MCF 10A (cell line): ENCODE measurements around the gene PARM1. TPM values are rescaled to one million over a fixed set of nuclear protein-coding genes. Genes with fewer than 3 reads are reported as not detected.

Experiments used
- BruUV-seq: library from RNA; stranded (reverse); fragments of 400-500 nt; replicated peaks from 2 replicates; lab custom pipeline; 2021; lab: Mats Ljungman, UMichigan
- CTCF ChIA-PET: fragments of 300-600 bp; sonication (Branson Sonifier 250); formaldehyde crosslinking; extraction: SDS; loops from one replicate; lab custom pipeline; 2021; ENCODE audit warnings: antibody characterized with exemption, inconsistent platforms; lab: Yijun Ruan, JAX
- POLR2A ChIA-PET: fragments of 300-600, 350-650 bp; sonication (Branson Sonifier 250); formaldehyde crosslinking; extraction: SDS; loops from one replicate; lab custom pipeline; 2020; ENCODE audit warnings: antibody characterized with exemption, inconsistent platforms; lab: Yijun Ruan, JAX
- DNase-seq: peaks from one replicate; pipeline ENCODE4 v3.0.0-alpha.2; 2018; ENCODE audit not compliant: unreplicated experiment
- H3K27ac Mint-ChIP-seq: one replicate; pipeline ENCODE4 v1.8.0; 2022; ENCODE audit warnings: mild to moderate bottlenecking, low read depth, mixed read lengths; ENCODE audit not compliant: unreplicated experiment
- H3K27me3 Mint-ChIP-seq: one replicate; pipeline ENCODE4 v1.8.0; 2022; ENCODE audit warnings: mixed read lengths; ENCODE audit not compliant: insufficient read depth, unreplicated experiment
- H3K36me3 Mint-ChIP-seq: one replicate; pipeline ENCODE4 v1.8.0; 2022; ENCODE audit warnings: mild to moderate bottlenecking, moderate library complexity, mixed read lengths; ENCODE audit not compliant: insufficient read depth, unreplicated experiment
- H3K4me1 Mint-ChIP-seq: one replicate; pipeline ENCODE4 v1.8.0; 2022; ENCODE audit warnings: mixed read lengths; ENCODE audit not compliant: insufficient read depth, unreplicated experiment
- H3K4me3 Mint-ChIP-seq: one replicate; pipeline ENCODE4 v1.8.0; 2022; ENCODE audit warnings: mild to moderate bottlenecking, moderate library complexity, mixed read lengths; ENCODE audit not compliant: unreplicated experiment
- H3K9me3 Mint-ChIP-seq: one replicate; pipeline ENCODE4 v1.8.0; 2022; ENCODE audit warnings: mixed read lengths; ENCODE audit not compliant: unreplicated experiment
- intact Hi-C: fragments of 100-400 bp; cut with micrococcal nuclease; formaldehyde crosslinking; loops from 2 replicates; pipeline ENCODE4 v1.14.1; 2022
- total RNA-seq: library from RNA; stranded (reverse); gene quantifications from 2 replicates; pipeline ENCODE4 v1.2.3, GENCODE V29; 2022
- TF ChIP-seq, protein P1 (sequence below): fragments of 200-600 bp; IDR thresholded peaks from one replicate; pipeline ENCODE4 v1.8.0; 2022; ENCODE audit warnings: antibody characterized with exemption, mild to moderate bottlenecking; ENCODE audit not compliant: unreplicated experiment

Gene PARM1
- total RNA-seq, 1 experiment from 2014 or later: 0.58 TPM

DNA sequence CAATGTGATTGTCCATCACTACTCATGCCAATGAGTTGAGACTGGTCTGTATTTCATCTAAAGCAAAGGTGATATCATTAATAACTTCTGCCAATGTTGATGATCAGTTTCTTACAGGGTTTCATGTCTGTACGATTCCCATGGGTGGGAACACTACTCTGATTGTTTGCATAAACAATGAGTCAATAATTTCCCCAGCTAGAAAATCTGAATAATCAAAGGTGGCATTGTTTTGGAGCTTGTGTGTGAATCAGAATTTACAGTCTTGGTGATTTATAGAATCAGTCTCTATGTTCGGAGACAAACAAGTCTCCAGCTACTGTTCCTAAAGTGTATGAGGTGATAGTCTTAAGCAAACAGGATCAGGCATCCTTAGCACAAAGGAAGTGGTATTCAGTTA lies 35.5 kb upstream of the PARM1 start:
- no peaks in the 10 kb centered on the region for H3K9me3 Mint-ChIP-seq
- CTCF ChIA-PET: no interaction called here
- POLR2A ChIA-PET: no interaction called here
- no peaks in the 10 kb centered on the region for H3K4me1 Mint-ChIP-seq
- no peak overlapping the region for H3K27ac Mint-ChIP-seq
- BruUV-seq: no TSS peak
- no peaks in the 10 kb centered on the region for H3K36me3 Mint-ChIP-seq
- no peak overlapping the region for H3K4me3 Mint-ChIP-seq
- H3K27me3 Mint-ChIP-seq: no peaks in the 10 kb centered on the region
- no peak for DNase-seq
- TF ChIP-seq, protein P1, sequence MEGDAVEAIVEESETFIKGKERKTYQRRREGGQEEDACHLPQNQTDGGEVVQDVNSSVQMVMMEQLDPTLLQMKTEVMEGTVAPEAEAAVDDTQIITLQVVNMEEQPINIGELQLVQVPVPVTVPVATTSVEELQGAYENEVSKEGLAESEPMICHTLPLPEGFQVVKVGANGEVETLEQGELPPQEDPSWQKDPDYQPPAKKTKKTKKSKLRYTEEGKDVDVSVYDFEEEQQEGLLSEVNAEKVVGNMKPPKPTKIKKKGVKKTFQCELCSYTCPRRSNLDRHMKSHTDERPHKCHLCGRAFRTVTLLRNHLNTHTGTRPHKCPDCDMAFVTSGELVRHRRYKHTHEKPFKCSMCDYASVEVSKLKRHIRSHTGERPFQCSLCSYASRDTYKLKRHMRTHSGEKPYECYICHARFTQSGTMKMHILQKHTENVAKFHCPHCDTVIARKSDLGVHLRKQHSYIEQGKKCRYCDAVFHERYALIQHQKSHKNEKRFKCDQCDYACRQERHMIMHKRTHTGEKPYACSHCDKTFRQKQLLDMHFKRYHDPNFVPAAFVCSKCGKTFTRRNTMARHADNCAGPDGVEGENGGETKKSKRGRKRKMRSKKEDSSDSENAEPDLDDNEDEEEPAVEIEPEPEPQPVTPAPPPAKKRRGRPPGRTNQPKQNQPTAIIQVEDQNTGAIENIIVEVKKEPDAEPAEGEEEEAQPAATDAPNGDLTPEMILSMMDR: no peak
- intact Hi-C loops: no loop called here

DNA sequence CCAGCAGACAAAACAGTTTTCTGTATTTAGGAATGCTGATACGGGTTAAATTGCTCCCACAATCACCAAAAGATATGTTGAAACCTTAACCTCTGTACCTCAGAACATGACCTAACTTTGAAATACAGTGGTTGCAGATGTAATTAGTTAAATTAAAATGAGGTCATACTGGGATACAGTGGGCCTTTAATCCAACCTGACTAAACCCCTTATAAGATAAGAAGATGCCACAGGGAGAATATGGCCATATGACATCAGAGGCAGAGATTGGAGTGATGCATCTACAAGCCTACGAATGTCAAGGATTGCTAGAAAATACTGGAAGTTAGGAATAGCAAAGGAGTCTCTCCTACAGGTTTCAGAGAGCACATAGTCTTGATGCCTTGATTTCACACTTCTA lies 32.1 kb upstream of the PARM1 start:
- ChIA-PET CTCF (no interaction called here), POLR2A (no interaction called here)
- Mint-ChIP-seq H3K27me3 (no peaks in the 10 kb centered on the region), H3K4me1 (no peaks in the 10 kb centered on the region), H3K27ac (no peak overlapping the region), H3K9me3 (no peaks in the 10 kb centered on the region), H3K36me3 (no peaks in the 10 kb centered on the region), H3K4me3 (no peak overlapping the region)
- BruUV-seq: no TSS peak
- intact Hi-C loops: no loop called here
- DNase-seq: no peak
- TF ChIP-seq, protein P1: no peak

DNA sequence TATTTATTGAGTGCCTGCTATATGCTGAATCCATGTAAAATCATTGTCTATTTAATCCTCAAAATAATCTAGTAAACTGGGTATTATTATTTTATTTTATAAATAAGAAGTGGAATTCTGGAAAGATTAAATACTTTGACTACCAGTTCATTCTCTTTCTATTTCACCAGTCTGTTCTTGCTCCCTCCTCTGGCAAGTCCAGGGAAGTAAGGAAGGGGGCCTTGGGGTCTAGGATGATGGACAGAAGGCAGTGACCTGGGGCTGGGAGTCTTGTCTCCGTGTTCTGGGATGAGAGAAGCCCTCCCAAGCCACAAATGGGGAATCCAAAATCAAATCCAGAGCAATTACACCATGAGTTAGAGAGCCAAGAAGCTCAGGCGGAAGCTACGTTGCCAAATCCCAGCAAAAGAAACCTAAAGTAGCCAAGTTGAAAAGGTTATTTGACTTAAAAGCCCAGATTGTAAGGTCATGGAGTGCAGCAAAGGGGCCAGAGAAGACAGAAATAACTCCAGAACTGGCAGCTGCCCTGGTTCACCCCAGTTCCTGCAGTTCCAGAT lies 28.3 kb upstream of the PARM1 start:
- ChIA-PET POLR2A (interaction anchor here (0.8 kb wide), 1 partner anchor 11 kb away, joined by 4 read pairs; no protein-coding TSS in a partner anchor), CTCF (no interaction called here)
- no peaks in the 10 kb centered on the region for H3K9me3 Mint-ChIP-seq

DNA sequence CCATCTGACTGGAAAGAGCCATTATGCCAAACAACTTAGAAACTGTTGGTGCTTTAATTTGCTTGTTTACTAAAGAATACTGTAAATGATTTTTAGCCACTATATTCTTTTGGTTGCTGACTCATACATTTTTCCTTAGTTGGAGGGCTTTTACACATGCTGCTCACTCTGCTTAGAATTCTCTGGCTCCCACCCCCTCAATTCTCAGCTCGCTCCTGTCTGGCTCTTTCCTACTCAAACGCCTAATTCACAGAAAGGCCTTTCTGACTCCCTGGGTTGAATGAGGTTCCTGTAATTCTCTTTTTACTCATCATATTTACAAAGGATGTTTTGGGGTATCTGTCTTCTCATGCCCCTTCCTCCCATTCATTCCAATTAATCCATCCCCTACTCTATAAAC lies 26.1 kb upstream of the PARM1 start:
- Mint-ChIP-seq H3K4me3 (no peak overlapping the region), H3K27me3 (no peaks in the 10 kb centered on the region), H3K36me3 (no peaks in the 10 kb centered on the region), H3K4me1 (no peaks in the 10 kb centered on the region), H3K9me3 (no peaks in the 10 kb centered on the region), H3K27ac (no peak overlapping the region)
- TF ChIP-seq, protein P1: no peak
- CTCF ChIA-PET: no interaction called here
- intact Hi-C loops: no loop called here
- DNase-seq: no peak
- BruUV-seq: no TSS peak
- POLR2A ChIA-PET: no interaction called here

More for the DNA sequence above, 28.3 kb upstream of the PARM1 start:
- Mint-ChIP-seq H3K36me3 (no peaks in the 10 kb centered on the region), H3K4me1 (no peaks in the 10 kb centered on the region), H3K4me3 (no peak overlapping the region), H3K27me3 (no peaks in the 10 kb centered on the region), H3K27ac (no peak overlapping the region)
- intact Hi-C loops: no loop called here
- TF ChIP-seq, protein P1: no peak
- DNase-seq: no peak
- BruUV-seq: no TSS peak
